Superior temporal gyrus (tissue), 1 donor: Measurements from ENCODE around the gene SOX10.
A peak's percentile ranks its signal among the peaks of the same experiment; 100 is the strongest.
"Not testable (repeated sequence)": the region's sequence is repeated elsewhere in the genome, so short reads cannot be mapped to it uniquely, and the experiment has no call there.

Experiments used
- DNase-seq: peaks from one replicate; pipeline ENCODE4 v3.0.0-alpha.2; 2016; ENCODE audit errors: extremely low spot score

Gene SOX10

DNA sequence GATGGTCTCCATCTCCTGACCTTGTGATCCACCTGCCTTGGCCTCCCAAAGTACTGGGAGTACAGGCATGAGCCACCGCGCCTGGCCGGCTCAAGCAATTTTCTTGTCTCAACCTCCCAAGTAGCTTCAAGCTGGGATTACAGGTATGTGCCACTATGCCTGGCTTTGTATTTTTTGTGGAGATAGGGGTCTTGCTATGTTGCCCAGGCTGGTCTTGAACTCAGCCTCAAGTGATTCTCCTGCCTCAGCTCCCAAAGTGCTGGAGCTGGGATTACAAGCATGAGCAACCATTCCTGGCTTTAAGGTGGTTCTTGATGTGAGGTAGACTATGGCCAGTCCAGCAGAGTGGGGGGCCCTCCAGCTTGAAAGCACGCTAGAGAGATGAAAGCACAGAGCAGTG is 23.3 kb downstream of the SOX10 start:
- DNase-seq = no peak

GRCh38 chr22:37959231-37959825 is 25.0 kb downstream of the SOX10 start:
- DNase-seq = no peak

DNA sequence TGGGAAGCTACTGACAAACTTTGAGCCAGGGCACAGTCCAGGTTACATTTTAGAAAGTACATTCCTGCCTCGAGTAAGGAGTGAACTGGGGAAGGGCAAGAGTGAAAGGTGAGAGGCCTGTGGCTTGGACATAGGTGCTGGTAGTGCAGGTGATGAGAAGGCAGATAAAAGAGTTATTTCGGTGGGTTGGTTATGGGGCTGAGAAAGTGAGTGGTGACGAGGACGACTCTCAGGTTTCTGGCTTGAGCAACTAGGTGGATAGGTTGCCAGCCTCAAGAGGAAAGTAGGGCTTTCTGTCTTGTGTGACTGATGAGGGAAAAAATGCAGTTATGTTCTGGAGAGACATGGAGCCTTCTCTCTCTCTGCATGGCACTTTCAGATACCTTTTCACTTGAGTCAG is 27.1 kb downstream of the SOX10 start:
- no peak for DNase-seq

GRCh38 chr22:37955825-37956397 is 28.4 kb downstream of the SOX10 start:
- not testable (repeated sequence) for DNase-seq

- DNase-seq = no peak
Observed at GRCh38 chr22:37954686-37955085, 29.7 kb downstream of the SOX10 start.

GRCh38 chr22:37953437-37954179 is 30.7 kb downstream of the SOX10 start, which contains the start of the genes C22orf23 and POLR2F:
TSS of gene C22orf23 (minus strand) at chr22:37953601. CDS start at chr22:37953149, 452 bp downstream.
TSS of gene POLR2F (plus strand) at chr22:37953699. CDS start at chr22:37953788, 89 bp downstream.
- peak; percentile 99 for DNase-seq

DNA sequence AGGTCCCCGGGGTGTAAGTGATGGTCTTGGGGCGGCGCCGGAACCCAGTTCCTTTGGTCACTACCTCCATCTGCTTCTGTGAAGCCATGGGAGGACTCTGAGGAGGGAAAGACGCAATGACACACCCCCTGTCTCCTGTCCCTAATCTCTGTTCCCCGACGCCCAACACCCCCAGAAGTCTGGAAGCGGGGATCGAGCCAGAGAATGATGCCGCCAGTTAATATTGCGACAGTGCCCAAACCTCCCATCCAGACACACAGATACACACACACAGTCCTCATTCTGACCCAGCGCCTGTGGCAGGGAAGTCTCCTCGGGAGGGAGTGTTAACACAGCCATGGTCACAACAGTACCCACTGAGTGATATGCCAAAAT is 31.3 kb downstream of the SOX10 start:
- no peak for DNase-seq

DNA sequence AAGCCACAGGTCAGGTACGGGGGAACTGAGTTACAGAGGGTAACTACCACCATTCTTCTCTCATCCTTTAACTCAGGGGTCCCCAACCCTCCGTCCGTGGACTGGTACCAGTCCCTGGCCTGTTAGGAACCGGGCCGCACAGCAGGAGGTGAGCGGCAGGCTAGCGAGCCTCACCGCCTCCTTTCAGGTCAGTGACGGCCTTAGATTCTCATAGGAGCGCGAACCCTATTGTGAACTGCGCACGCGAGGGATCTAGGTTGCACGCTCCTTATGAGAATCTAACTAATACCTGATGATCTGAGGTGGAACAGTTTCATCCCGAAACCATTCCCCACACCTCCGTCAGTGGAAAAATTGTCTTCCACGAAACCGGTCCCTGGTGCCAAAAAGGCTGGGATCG is 31.7 kb downstream of the SOX10 start:
- DNase-seq = not testable (repeated sequence)

GRCh38 chr22:37951305-37951704 is 33.0 kb downstream of the SOX10 start:
- DNase-seq = no peak

- not testable (repeated sequence) for DNase-seq
Observed at GRCh38 chr22:37947142-37947795, 37.1 kb downstream of the SOX10 start.

DNA sequence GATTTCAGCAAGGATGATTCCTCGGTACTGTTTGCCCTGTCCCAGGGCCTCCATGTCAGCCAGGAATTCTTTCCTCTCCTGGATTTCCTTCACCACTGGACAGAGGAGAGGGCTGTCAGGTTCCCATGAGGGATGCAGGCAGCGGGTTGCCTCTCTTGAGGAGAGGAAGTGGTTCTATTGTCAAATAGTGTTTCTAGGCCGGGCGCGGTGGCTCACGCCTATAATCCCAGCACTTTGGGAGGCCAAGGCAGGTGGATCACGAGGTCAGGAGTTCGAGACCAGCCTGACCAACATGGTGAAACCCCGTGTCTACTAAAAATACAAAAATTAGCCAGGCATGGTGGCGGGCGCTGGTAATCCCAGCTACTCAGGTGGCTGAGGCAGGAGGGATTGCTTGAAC is 39.9 kb downstream of the SOX10 start:
- DNase-seq = not testable (repeated sequence)

GRCh38 chr22:37943825-37944198 is 40.5 kb downstream of the SOX10 start:
- no peak for DNase-seq

- DNase-seq = no peak
Observed at GRCh38 chr22:37943136-37943824, 41.1 kb downstream of the SOX10 start.

DNA sequence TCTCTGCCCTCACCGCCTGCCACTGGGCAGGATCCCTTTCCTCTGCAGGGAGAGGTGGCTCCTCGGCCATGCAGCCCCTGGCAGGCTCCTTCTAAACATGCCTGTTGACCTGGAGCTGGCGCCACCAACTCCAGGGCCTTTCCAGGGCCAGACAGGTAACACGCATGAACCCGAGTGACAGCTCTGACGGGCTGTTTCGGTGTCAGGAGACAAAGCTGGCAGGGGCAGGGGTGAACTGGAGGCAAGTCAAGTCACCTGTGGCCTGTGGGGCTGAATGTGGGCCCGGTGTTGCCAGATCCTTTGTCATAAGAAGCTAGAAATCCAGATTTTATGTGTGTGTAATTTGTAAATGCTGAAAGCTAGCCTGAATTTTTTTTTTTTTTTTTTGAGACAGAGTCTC is 42.2 kb downstream of the SOX10 start:
- no peak for DNase-seq

GRCh38 chr22:37940698-37941376 is 43.5 kb downstream of the SOX10 start:
- no peak for DNase-seq

GRCh38 chr22:37933711-37934376 is 50.5 kb downstream of the SOX10 start:
- peak; percentile 89 for DNase-seq

- DNase-seq = no peak
Observed at GRCh38 chr22:37932821-37933578, 51.4 kb downstream of the SOX10 start.

DNA sequence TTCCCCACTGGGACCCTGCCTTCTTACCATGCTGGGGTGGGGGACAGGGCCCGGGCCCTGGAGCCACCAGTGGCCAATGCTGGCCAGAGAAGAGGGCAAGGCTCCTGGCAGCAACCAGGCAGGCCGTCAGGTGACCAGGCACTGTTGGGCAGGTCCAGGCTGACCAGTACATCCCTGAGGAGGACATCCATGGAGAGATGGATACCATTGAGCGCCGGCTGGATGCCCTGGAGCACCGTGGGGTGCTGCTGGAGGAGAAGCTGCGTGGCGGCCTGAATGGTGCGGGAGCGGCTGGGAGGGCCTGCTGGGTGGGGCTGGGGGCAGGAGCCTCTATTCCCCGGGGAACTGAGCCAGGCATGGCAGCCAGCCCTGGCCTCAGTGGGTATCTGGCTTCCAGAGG is 52.0 kb downstream of the SOX10 start:
- DNase-seq = no peak

DNA sequence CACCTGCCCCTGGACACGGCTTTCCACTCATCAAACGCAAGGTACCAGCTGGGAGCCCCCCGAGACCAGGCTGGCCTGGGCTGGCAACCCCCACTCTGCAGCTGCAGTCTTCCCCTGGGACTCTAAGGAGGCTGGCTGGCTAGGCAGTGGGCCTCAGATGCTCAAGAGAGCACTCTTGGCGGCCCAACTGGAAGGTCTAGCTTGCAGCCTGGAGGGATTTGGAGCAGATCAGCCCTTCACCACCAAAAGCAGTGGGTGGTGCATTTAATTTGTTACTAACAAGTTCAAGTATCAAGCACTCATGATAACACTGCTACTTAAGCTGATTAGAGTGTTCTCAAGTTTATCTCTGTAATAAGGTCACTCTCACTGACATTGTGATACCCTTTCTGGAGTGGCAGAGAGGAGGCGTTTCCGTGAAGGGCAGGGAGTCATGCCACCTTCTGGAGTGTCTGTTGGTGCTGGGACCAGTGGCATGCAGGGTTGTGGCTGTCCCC is 52.4 kb downstream of the SOX10 start:
- no peak for DNase-seq

- no peak for DNase-seq
Observed at GRCh38 chr22:37930952-37931440, 53.4 kb downstream of the SOX10 start.
